HG03432 (cell line): Measurements from ENCODE around the gene MMAA.

Experiments used
- ATAC-seq: cut with Tn5 transposase; IDR thresholded peaks from one replicate; pipeline ENCODE4 v1.9.1; 2021; ENCODE audit warnings: mild to moderate bottlenecking, moderate library complexity; ENCODE audit not compliant: unreplicated experiment

Gene MMAA

DNA sequence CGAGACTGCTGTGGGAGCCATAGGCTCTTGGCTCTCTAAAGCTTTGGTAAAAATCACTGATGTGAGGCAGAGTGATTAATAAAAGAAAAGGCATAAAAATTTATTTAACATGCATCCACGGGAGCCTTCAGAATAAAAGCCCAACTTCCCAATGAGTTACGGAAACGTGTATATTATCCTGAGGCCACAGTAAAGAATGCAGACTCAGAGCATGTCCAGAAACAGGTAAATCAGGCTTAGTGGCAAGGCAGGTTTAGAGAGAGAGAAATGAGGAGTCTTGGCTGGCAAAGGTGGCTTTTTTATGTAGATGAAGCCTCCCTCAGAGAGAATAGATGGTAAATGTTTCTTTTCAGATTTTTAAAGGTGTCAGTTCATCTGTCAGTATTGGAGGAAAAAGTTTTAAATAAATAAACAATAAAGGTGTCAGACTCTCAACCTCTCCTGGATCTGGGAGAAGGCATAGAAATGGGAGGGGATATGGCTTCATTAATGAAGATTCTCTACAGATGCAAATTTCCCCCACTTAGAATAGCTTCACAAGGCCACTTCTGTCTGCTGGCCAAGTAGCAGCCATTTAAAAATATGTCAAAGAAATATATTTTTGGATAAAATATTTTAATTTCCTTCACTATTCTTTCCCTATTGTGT lies 84.8 kb downstream of the MMAA start:
- ATAC-seq = no peak

DNA sequence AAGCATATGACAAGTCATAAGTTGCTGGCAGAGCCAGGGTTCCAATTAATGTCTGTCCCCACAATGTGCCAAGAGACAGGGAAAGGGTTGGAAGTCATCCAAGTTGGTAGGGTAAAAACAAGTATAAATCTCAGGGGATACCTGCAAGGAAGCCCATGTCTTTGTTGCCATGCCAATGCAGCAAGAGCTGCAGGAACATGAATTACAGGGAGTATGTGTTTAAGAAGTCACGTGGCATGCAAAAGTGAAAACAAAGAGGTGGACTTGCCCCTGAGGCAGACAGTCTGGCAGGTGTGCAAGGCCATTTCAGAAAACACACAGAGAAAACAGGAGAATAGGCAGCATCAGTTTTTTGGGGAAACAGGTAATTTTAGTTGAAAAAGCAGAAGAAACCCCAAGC lies 90.2 kb downstream of the MMAA start:
- ATAC-seq = peak; percentile 25
